ENCODE results near the gene SRSF4. TPM values are rescaled to one million over a fixed set of nuclear protein-coding genes. Genes with fewer than 3 reads are reported as not detected.

SRSF4 gene
- polyA plus RNA-seq, 1 of the 3 experiments (the other 2 are of a cell fraction): 62.6 TPM

GRCh38 chr1:29208442-29208841, 26.7 kb upstream of the SRSF4 start:
- H3K9me2 ChIP-seq: no peaks in the 10 kb centered on the region
- ChIA-PET POLR2A (no interaction called here), CTCF (interaction anchor here (1.1 kb wide), 1 partner anchor 14 kb away, joined by 3 read pairs; no protein-coding TSS in a partner anchor)
- no peak overlapping the region for H3K4me2 ChIP-seq
- H3K9ac ChIP-seq: no peak overlapping the region
- H3F3A ChIP-seq (replicated peaks; ENCODE audit: insufficient read depth): peaks cover 3% of the 10 kb centered on the region
- DNase-seq: no peak
- H2AFZ ChIP-seq (ENCODE audit: low read depth): no peak overlapping the region
- H3K27ac ChIP-seq (ENCODE audit: low read depth in 2 of 2, low read length in 1 of 2): no peak overlapping the region
- no peaks in the 10 kb centered on the region for H3K27me3 ChIP-seq (ENCODE audit: insufficient read depth)
- TF ChIP-seq, protein P1, sequence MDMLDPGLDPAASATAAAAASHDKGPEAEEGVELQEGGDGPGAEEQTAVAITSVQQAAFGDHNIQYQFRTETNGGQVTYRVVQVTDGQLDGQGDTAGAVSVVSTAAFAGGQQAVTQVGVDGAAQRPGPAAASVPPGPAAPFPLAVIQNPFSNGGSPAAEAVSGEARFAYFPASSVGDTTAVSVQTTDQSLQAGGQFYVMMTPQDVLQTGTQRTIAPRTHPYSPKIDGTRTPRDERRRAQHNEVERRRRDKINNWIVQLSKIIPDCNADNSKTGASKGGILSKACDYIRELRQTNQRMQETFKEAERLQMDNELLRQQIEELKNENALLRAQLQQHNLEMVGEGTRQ (IDR thresholded peaks at IDR 0.05; ENCODE audit: borderline replicate concordance, low read depth, low read length): no peak
- TF ChIP-seq FOXM1 (IDR thresholded peaks at IDR 0.05; ENCODE audit: low read depth) (no peak), EP300 (IDR thresholded peaks at IDR 0.05; ENCODE audit: borderline replicate concordance in 1 of 2, low read depth in 1 of 2, low read length in 1 of 2) (no peak), JUND (IDR thresholded peaks at IDR 0.05) (no peak), CHD2 (IDR thresholded peaks at IDR 0.05; ENCODE audit: low read length, partially characterized antibody) (no peak), FOSL2 (IDR thresholded peaks at IDR 0.05; ENCODE audit: borderline replicate concordance, low read depth) (no peak), FOXJ3 (CRISPR knock-in tag; IDR thresholded peaks at IDR 0.05) (no peak), MXI1 (IDR thresholded peaks at IDR 0.05; ENCODE audit: low read depth, low read length) (no peak), MAX (IDR thresholded peaks at IDR 0.05; ENCODE audit: low read depth) (no peak), CTCF (IDR thresholded peaks at IDR 0.05) (no peak), YY1 (IDR thresholded peaks at IDR 0.05; ENCODE audit: low read depth) (no peak), TEAD4 (IDR thresholded peaks at IDR 0.05; ENCODE audit: borderline replicate concordance, insufficient read depth) (no peak), USF1 (IDR thresholded peaks at IDR 0.05; ENCODE audit: borderline replicate concordance, low read depth) (no peak), ZBTB33 (IDR thresholded peaks at IDR 0.05; ENCODE audit: borderline replicate concordance, low read depth) (no peak), POLR2AphosphoS5 (IDR thresholded peaks at IDR 0.05; ENCODE audit: low read depth, low read length) (no peak), SMC3 (IDR thresholded peaks at IDR 0.05; ENCODE audit: low read depth, low read length) (no peak), RXRA (IDR thresholded peaks at IDR 0.05; ENCODE audit: borderline replicate concordance, low read depth) (no peak)
- TF ChIP-seq, protein P2, sequence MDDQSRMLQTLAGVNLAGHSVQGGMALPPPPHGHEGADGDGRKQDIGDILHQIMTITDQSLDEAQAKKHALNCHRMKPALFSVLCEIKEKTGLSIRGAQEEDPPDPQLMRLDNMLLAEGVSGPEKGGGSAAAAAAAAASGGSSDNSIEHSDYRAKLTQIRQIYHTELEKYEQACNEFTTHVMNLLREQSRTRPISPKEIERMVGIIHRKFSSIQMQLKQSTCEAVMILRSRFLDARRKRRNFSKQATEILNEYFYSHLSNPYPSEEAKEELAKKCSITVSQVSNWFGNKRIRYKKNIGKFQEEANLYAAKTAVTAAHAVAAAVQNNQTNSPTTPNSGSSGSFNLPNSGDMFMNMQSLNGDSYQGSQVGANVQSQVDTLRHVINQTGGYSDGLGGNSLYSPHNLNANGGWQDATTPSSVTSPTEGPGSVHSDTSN (IDR thresholded peaks at IDR 0.05): no peak
- WGBS (ENCODE audit: low lambda C conversion rate): 82% methylated on average over 4 of the region's 4 CpGs
- peaks cover 18 to 32% of the 10 kb centered on the region in 2 experiments for H3K36me3 ChIP-seq (replicated peaks in 1 of 2; ENCODE audit: control insufficient read depth in 1 of 2, insufficient read depth in 2 of 2, low read length in 1 of 2)
- no peak overlapping the region for H3K4me3 ChIP-seq (ENCODE audit: low read depth in 2 of 2, low read length in 1 of 2)
- no peaks in the 10 kb centered on the region for H3K9me3 ChIP-seq
- no peaks in the 10 kb centered on the region for H4K20me1 ChIP-seq (ENCODE audit: insufficient read depth)
- H3K79me2 ChIP-seq (ENCODE audit: insufficient read depth): no peaks in the 10 kb centered on the region
- H3K4me1 ChIP-seq (ENCODE audit: control insufficient read depth in 1 of 2, insufficient read depth in 2 of 2, low read depth in 1 of 2, low read length in 1 of 2): peaks cover 0 to 8% of the 10 kb centered on the region in 2 experiments; a peak in 2 of 4 replicates

All from SK-N-SH (cell line).